ENCODE measurements around the gene STX8. TPM values are rescaled to one million over a fixed set of nuclear protein-coding genes. Genes with fewer than 3 reads are reported as not detected.

The STX8 gene
- total and polyA plus RNA-seq, 12 donors: 53.3 to 80.1 (median 63.9) TPM

DNA sequence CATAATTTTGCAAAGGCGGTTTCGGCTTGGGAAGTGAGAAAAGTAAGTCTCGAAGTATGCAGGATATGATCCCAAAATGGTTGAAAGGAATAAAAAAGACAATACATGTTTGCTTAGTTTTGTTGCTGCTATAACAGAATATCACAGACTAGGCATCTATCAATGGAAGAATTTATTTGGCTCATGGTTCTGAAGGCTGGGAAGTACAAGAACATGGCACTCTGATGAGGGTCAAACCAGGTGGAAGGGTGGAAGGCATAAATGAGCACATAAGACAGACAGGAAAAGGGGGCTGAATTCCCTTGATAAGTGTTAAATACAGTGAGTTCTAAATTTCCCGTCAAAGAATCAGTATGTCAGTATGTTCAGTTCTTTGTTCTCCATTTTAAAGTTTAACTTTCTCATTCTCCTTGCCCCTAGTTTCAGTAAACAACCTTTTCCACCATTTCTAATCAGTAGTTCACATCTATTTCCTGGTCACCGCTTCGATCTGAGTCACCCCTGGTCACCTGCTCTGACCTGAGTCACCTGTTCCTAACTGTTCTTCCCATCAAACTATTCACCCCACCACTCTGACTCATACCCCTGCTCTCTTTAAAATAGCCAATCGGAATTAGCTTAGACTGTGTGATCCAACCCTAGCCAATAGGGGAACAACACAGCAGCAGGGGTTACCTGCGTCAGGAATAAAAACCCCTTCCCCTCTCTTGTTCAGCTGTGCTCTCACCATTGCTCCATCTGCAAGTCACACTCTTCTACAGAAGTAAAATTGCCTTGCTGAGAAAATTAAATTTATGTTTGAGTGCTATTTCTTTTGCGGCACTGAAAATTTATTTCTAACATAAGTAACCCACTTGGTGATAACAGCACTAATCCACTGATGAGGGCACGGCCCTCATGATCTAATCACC, 240.8 kb downstream of the STX8 start:
- intact Hi-C loops (cut with DNase I): loop anchor here in 1 of 10 donors (5.0 kb wide), 1 partner anchor 53 kb away; no protein-coding TSS in a partner anchor
- H3K4me1 ChIP-seq: no peaks in the 10 kb centered on the region
- ATAC-seq: no peak

DNA sequence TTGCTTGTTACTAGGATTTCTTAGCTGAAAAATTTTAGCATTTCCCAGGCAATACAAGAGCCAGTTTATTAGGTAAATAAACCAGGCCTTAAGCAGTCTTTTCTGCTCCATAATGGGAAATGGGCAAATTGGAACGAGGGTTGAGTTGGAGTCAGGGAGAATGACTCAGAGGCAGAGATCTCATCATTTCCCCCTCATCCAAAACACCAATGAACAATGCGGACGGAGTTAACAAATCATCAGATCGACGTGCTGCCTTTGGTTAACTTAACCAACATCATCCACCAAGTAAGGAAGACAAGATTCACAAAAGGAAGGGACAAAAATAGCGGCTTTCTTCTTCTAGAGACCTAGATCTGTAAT, 243.5 kb downstream of the STX8 start:
- TF ChIP-seq, protein P1, sequence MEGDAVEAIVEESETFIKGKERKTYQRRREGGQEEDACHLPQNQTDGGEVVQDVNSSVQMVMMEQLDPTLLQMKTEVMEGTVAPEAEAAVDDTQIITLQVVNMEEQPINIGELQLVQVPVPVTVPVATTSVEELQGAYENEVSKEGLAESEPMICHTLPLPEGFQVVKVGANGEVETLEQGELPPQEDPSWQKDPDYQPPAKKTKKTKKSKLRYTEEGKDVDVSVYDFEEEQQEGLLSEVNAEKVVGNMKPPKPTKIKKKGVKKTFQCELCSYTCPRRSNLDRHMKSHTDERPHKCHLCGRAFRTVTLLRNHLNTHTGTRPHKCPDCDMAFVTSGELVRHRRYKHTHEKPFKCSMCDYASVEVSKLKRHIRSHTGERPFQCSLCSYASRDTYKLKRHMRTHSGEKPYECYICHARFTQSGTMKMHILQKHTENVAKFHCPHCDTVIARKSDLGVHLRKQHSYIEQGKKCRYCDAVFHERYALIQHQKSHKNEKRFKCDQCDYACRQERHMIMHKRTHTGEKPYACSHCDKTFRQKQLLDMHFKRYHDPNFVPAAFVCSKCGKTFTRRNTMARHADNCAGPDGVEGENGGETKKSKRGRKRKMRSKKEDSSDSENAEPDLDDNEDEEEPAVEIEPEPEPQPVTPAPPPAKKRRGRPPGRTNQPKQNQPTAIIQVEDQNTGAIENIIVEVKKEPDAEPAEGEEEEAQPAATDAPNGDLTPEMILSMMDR (IDR thresholded peaks at IDR 0.05): no peak
- peaks cover 0 to 21% (median 9%) of the 10 kb centered on the region in 11 donors for H3K9me3 ChIP-seq
- WGBS, 2 donors: 93 to 95% methylated on average over 6 of the region's 6 CpGs
- DNase-seq (no peak), ATAC-seq (no peak)
- no peak overlapping the region for H3K27ac ChIP-seq
- no peak overlapping the region for H3K4me3 ChIP-seq
- H3K27me3 ChIP-seq: no peaks in the 10 kb centered on the region
- H3K36me3 ChIP-seq: no peaks in the 10 kb centered on the region
- H3K4me1 ChIP-seq: no peaks in the 10 kb centered on the region
- intact Hi-C loops (cut with DNase I): no loop called here

More for the DNA sequence above, 240.8 kb downstream of the STX8 start:
- TF ChIP-seq, protein P1 (IDR thresholded peaks at IDR 0.05): no peak
- H3K36me3 ChIP-seq: no peaks in the 10 kb centered on the region
- H3K9me3 ChIP-seq: peaks cover 0 to 21% (median 9%) of the 10 kb centered on the region in 11 donors
- no peak overlapping the region for H3K4me3 ChIP-seq
- WGBS, 2 donors: 87% methylated on average over 10 of the region's 10 CpGs
- no peaks in the 10 kb centered on the region for H3K27me3 ChIP-seq
- no peak overlapping the region for H3K27ac ChIP-seq
- DNase-seq: no peak

DNA sequence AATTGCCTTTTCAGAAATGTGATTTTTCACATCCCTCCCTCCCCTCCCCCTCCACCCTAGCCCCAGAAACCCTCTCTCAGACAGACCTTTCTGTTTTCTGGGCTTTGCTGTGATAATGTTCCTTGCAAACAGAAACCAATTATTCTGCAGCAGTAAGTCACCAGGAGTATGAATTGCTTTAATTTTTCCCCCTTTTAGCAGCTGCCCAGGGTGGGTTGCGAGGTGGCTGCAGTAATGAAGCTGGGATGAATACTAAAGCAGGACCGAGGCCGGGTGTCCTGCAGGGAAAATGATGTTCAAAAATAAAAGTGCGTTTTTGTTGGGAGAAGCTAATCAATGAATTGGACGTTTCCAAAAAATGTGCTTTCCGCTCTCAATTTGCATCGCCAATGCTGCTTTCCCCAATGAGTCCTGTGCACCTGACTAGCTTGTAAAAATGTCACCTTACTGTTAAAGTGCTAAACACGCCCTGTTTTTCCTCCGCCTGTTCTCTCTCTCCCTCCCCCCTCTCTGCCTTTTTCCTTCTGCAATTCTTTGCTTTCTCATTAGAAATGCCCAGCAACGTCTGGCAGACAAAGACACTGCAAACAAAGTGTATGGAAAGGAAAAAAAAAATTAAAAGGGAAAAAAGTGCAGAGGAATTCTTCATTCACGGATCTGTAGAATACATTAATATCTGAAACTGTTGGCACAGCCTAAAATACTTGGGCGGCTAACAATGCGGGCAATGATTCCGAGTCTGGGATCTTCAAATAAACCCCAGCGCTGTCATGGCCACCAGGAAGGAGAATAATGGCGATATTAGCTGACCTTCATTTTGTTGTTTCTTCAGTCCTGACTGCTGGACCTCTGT, 244.1 kb downstream of the STX8 start:
- Histone ChIP-seq H3K27me3 (no peaks in the 10 kb centered on the region), H3K4me3 (no peak overlapping the region), H3K27ac (no peak overlapping the region), H3K4me1 (no peaks in the 10 kb centered on the region), H3K36me3 (no peaks in the 10 kb centered on the region), H3K9me3 (peaks cover 0 to 21% (median 9%) of the 10 kb centered on the region in 11 donors)
- TF ChIP-seq, protein P1 (IDR thresholded peaks at IDR 0.05): no peak
- ATAC-seq: no peak
- intact Hi-C loops (cut with DNase I): no loop called here
- DNase-seq: no peak
- WGBS, 2 donors: 85 to 87% methylated on average over 16 of the region's 16 CpGs

DNA sequence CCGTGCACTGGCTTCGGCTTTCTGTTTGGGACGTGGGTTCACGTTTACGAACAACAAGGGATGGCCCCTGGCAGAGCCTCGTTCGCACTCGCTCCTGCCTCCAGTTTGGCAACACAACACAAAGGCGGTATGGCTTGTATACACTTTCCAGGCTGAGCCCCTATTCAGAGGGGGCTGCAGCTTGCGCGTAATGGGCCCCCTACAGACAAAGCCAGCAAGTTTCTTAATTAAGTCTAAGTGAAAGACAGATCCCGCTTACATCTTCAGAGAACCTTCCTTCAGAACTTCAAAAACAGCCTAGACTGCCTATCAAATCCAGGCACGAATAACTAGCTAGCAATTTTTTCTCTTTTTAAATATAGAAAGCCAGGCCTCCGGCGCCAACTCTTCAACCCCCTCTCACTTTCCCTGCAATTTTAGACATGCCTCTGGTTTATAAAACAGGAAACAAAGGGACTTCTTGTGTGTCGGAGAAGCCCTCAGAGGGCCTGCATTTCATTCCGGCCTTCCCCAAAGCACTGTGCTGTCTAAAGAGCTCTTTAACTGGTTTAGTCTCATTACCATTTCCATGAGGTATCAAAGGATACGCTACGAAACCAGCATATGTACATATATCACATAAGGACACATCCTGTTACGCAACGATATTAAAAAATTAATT, 244.9 kb downstream of the STX8 start:
- intact Hi-C loops (cut with DNase I): no loop called here
- ATAC-seq (no peak), DNase-seq (no peak)
- TF ChIP-seq, protein P1 (IDR thresholded peaks at IDR 0.05): no peak
- WGBS, 2 donors: 88 to 90% methylated on average over 21 of the region's 21 CpGs
- Histone ChIP-seq H3K4me1 (no peaks in the 10 kb centered on the region), H3K4me3 (no peak overlapping the region), H3K36me3 (no peaks in the 10 kb centered on the region), H3K9me3 (peaks cover 0 to 16% (median 9%) of the 10 kb centered on the region in 11 donors), H3K27me3 (no peaks in the 10 kb centered on the region), H3K27ac (no peak overlapping the region)
